Raji (cell line): Measurements from ENCODE around the gene CRYAA.
"Not testable (repeated sequence)": the region's sequence is repeated elsewhere in the genome, so short reads cannot be mapped to it uniquely, and the experiment has no call there.

ENCODE experiments used
- POLR2A ChIP-seq: IDR thresholded peaks from 2 replicates; pipeline ENCODE4 v1.6.1; 2011; ENCODE audit warnings: low read depth, low read length, control low read depth; ENCODE audit not compliant: insufficient read depth

The CRYAA gene

GRCh38 chr21:43168708-43169107 lies at the start of gene CRYAA:
TSS of gene CRYAA (plus strand) at chr21:43169008. CDS start at chr21:43169100, 92 bp downstream.
- not testable (repeated sequence) for TF ChIP-seq POLR2A

- no peak for TF ChIP-seq POLR2A
Observed at GRCh38 chr21:43187715-43188114, 18.9 kb downstream of the CRYAA start.

- no peak for TF ChIP-seq POLR2A
Observed at GRCh38 chr21:43188181-43188580, 19.4 kb downstream of the CRYAA start.

- TF ChIP-seq POLR2A = no peak
Observed at GRCh38 chr21:43188592-43189210, 19.9 kb downstream of the CRYAA start.

GRCh38 chr21:43189936-43190335 lies 21.1 kb downstream of the CRYAA start:
- TF ChIP-seq POLR2A = no peak

GRCh38 chr21:43190544-43190943 lies 21.7 kb downstream of the CRYAA start:
- TF ChIP-seq POLR2A = no peak

GRCh38 chr21:43190951-43191350 lies 22.1 kb downstream of the CRYAA start:
- TF ChIP-seq POLR2A = no peak

- no peak for TF ChIP-seq POLR2A
Observed at GRCh38 chr21:43191521-43191920, 22.7 kb downstream of the CRYAA start.

GRCh38 chr21:43191971-43192370 lies 23.2 kb downstream of the CRYAA start:
- no peak for TF ChIP-seq POLR2A

GRCh38 chr21:43192501-43193081 lies 23.8 kb downstream of the CRYAA start:
- no peak for TF ChIP-seq POLR2A

GRCh38 chr21:43193088-43193650 lies 24.4 kb downstream of the CRYAA start:
- TF ChIP-seq POLR2A = no peak

- no peak for TF ChIP-seq POLR2A
Observed at GRCh38 chr21:43193651-43194302, 25.0 kb downstream of the CRYAA start.

GRCh38 chr21:43194303-43195120 lies 25.7 kb downstream of the CRYAA start:
- TF ChIP-seq POLR2A = no peak

GRCh38 chr21:43195121-43196021 lies 26.6 kb downstream of the CRYAA start:
- TF ChIP-seq POLR2A = no peak

- no peak for TF ChIP-seq POLR2A
Observed at GRCh38 chr21:43196826-43197225, 28.0 kb downstream of the CRYAA start.

GRCh38 chr21:43198376-43198775 lies 29.6 kb downstream of the CRYAA start:
- TF ChIP-seq POLR2A = no peak
